Hepatocyte (in vitro differentiated cells): ENCODE data around the gene HMOX1. TPM values are rescaled to one million over a fixed set of nuclear protein-coding genes. Genes with fewer than 3 reads are reported as not detected.

Source experiments
- DNase-seq: peaks from one replicate; pipeline ENCODE4 v3.0.0-alpha.2; 2016; ENCODE audit warnings: low spot score
- H2AFZ ChIP-seq: fragments of 200-600 bp; sonication (generic); 2 replicates; pipeline ENCODE4 v1.6.0; 2016; ENCODE audit warnings: antibody characterized with exemption, mild to moderate bottlenecking
- H3K27ac ChIP-seq: fragments of 200-600 bp; sonication (generic); 2 replicates; pipeline ENCODE4 v1.5.1; 2016; ENCODE audit warnings: mild to moderate bottlenecking
- H3K27me3 ChIP-seq: fragments of 200-600 bp; sonication (generic); 2 replicates; pipeline ENCODE4 v1.6.1; 2016
- H3K36me3 ChIP-seq: fragments of 200-600 bp; sonication (generic); replicated peaks from 2 replicates; pipeline ENCODE4 v1.5.1; 2016; ENCODE audit warnings: low read depth; ENCODE audit not compliant: insufficient read depth
- H3K4me1 ChIP-seq: fragments of 200-600 bp; sonication (generic); 2 replicates; pipeline ENCODE4 v1.5.1; 2016; ENCODE audit warnings: mild to moderate bottlenecking, moderate library complexity; ENCODE audit not compliant: insufficient read depth
- H3K4me2 ChIP-seq: fragments of 200-600 bp; sonication (generic); 2 replicates; pipeline ENCODE4 v1.6.0; 2016
- H3K4me3 ChIP-seq: fragments of 200-600 bp; sonication (generic); 2 replicates; pipeline ENCODE4 v1.5.1; 2016; ENCODE audit warnings: mild to moderate bottlenecking
- H3K79me2 ChIP-seq: fragments of 200-600 bp; sonication (generic); 2 replicates; pipeline ENCODE4 v1.6.0; 2017; ENCODE audit warnings: mild to moderate bottlenecking
- H3K9me2 ChIP-seq: fragments of 200-600 bp; sonication (generic); replicated peaks from 2 replicates; pipeline ENCODE4 v1.6.0; 2017; ENCODE audit warnings: mild to moderate bottlenecking; ENCODE audit not compliant: insufficient read depth
- H3K9me3 ChIP-seq: fragments of 200-600 bp; sonication (generic); 2 replicates; pipeline ENCODE4 v1.5.1; 2016; ENCODE audit warnings: low read depth, mild to moderate bottlenecking
- H4K20me1 ChIP-seq: fragments of 200-600 bp; sonication (generic); 2 replicates; pipeline ENCODE4 v1.6.0; 2016; ENCODE audit warnings: mild to moderate bottlenecking; ENCODE audit not compliant: insufficient read depth, poor library complexity, severe bottlenecking
- EZH2 ChIP-seq: fragments of 200-600 bp; sonication (generic); IDR thresholded peaks from 2 replicates; pipeline ENCODE4 v1.6.1; 2016; ENCODE audit warnings: antibody characterized with exemption, mild to moderate bottlenecking, borderline replicate concordance
- EZH2phosphoT487 ChIP-seq: fragments of 200-600 bp; sonication (generic); IDR thresholded peaks from one replicate; pipeline ENCODE4 v1.6.1; 2018; ENCODE audit warnings: antibody characterized with exemption, mild to moderate bottlenecking, low read depth, moderate library complexity; ENCODE audit not compliant: unreplicated experiment, severe bottlenecking
- WGBS: methylation state at CpG from one replicate; pipeline ENCODE4 v1.1.6; 2016; ENCODE audit warnings: low lambda C conversion rate; ENCODE audit errors: missing lambda C conversion rate; 5-methylcytosine and 5-hydroxymethylcytosine counted together
- polyA plus RNA-seq: library from polyadenylated mRNA; unstranded; fragments of >200 nt; fragmentation: Nextera tagmentation; extraction: Ambion mirVana; gene quantifications from 2 replicates; pipeline ENCODE4 v1.2.1, GENCODE V29; 2016
- total RNA-seq: library from RNA; depleted of rRNA; stranded (reverse); fragments of >200 nt; gene quantifications from 2 replicates; pipeline ENCODE4 v1.2.3, GENCODE V29; 2014
- TF ChIP-seq, protein P1 (sequence below): fragments of 200-600 bp; sonication (generic); IDR thresholded peaks from 2 replicates; pipeline ENCODE4 v1.5.1; 2016; ENCODE audit warnings: antibody characterized with exemption, mild to moderate bottlenecking; ENCODE audit not compliant: poor library complexity

The HMOX1 gene
- total and polyA plus RNA-seq, 2 experiments from 2014 or later, result 43.8 to 58.6 TPM

DNA sequence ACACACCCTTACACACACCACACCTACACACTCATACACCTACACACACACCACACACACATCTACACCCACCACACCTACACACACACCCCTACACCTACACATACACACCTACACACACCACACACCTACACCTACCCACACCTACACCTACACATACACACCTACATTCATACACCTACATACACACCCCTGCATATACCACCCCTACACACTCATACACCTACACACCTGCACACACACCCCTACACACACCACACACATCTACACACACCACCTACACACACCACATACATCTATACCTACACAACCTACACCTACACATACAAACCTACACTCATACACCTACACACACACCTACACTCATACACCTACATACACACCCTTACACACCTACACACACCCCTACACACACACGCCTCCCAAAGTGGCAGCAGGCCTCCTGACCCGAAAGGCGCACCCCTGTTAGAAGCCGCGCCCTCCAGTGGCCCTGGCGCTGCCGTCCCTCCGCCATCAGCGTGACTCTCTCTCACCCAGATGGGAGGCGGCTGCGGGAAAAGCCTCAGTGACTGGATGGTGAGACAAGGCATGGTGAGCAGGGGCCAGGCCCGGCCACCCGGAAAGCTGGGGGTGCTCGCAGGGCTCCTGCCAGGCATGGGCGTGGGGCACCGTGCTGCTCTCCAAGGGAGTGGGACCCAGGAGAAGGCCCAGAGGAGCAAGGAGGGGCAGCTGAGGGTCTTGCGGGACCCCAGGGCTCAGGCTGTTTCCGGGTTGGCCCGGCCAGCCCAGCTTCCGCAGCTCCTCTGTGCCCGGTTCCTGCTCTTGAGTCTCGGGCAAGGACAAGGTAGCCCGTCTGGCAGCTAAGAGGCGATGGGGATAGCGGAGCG lies 37.0 kb upstream of the HMOX1 start:
- H3K4me3 ChIP-seq, result no peak overlapping the region
- DNase-seq, result no peak
- H3K36me3 ChIP-seq, result no peaks in the 10 kb centered on the region

DNA sequence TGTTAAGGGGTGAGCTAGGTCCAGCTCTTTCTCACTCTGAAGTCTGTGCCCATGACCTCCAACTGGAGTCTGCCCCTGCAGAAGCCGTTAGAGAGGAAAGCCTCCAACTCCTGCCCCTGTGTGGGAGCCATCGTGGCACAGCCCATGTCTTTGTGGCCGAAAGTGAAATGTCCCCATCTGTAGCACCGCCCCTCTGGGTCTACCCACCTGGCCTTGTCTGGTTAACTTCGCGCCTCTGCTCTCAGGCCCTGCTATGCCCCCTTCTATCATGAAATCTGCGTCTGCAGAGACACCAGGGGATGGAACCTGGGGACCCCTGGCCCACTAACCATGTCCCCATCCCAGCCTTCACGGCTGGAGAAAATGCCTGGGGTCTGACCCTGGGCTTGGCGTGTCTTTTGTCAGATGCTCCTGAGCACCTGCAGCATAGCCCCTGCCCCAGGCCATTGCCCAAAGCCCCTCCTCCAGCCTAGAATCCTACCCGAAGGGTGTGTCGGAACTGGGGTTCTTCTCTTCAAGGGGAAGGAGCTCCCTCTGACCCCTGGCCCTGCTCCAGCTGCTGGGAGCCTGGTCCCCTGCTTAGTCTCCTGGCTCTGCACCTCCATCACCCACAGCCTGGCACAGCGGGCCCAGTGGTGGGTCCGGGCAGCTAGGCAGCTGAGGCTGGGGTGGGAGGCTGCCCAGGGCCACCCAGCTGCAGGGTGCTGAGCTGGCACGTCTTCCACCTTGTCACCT lies 35.8 kb upstream of the HMOX1 start:
- H3K9me2 ChIP-seq, result no peaks in the 10 kb centered on the region
- H3K9me3 ChIP-seq, result no peaks in the 10 kb centered on the region
- H3K79me2 ChIP-seq, result no peaks in the 10 kb centered on the region
- 96% methylated on average over 14 of the region's 14 CpGs for WGBS
- H4K20me1 ChIP-seq, result no peaks in the 10 kb centered on the region
- no peak overlapping the region for H3K4me3 ChIP-seq
- no peaks in the 10 kb centered on the region for H3K36me3 ChIP-seq
- TF ChIP-seq EZH2phosphoT487, result no peak
- TF ChIP-seq EZH2, result no peak
- TF ChIP-seq, protein P1, sequence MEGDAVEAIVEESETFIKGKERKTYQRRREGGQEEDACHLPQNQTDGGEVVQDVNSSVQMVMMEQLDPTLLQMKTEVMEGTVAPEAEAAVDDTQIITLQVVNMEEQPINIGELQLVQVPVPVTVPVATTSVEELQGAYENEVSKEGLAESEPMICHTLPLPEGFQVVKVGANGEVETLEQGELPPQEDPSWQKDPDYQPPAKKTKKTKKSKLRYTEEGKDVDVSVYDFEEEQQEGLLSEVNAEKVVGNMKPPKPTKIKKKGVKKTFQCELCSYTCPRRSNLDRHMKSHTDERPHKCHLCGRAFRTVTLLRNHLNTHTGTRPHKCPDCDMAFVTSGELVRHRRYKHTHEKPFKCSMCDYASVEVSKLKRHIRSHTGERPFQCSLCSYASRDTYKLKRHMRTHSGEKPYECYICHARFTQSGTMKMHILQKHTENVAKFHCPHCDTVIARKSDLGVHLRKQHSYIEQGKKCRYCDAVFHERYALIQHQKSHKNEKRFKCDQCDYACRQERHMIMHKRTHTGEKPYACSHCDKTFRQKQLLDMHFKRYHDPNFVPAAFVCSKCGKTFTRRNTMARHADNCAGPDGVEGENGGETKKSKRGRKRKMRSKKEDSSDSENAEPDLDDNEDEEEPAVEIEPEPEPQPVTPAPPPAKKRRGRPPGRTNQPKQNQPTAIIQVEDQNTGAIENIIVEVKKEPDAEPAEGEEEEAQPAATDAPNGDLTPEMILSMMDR, result no peak
- no peak for DNase-seq
- peaks cover 10% of the 10 kb centered on the region for H3K4me1 ChIP-seq
- H2AFZ ChIP-seq, result no peak overlapping the region
- H3K27me3 ChIP-seq, result no peaks in the 10 kb centered on the region
- no peak overlapping the region for H3K4me2 ChIP-seq
- H3K27ac ChIP-seq, result no peak overlapping the region

More for the DNA sequence above, 37.0 kb upstream of the HMOX1 start:
- H2AFZ ChIP-seq, result no peak overlapping the region
- no peaks in the 10 kb centered on the region for H3K9me2 ChIP-seq
- no peaks in the 10 kb centered on the region for H3K79me2 ChIP-seq
- WGBS, result 97% methylated on average over 26 of the region's 26 CpGs
- H3K9me3 ChIP-seq, result no peaks in the 10 kb centered on the region
- H4K20me1 ChIP-seq, result no peaks in the 10 kb centered on the region
- no peaks in the 10 kb centered on the region for H3K27me3 ChIP-seq
- TF ChIP-seq EZH2, result no peak
- TF ChIP-seq, protein P1, result no peak
- no peak for TF ChIP-seq EZH2phosphoT487
- H3K27ac ChIP-seq, result no peak overlapping the region
- H3K4me1 ChIP-seq, result peaks cover under 1% of the 10 kb centered on the region
- no peak overlapping the region for H3K4me2 ChIP-seq

DNA sequence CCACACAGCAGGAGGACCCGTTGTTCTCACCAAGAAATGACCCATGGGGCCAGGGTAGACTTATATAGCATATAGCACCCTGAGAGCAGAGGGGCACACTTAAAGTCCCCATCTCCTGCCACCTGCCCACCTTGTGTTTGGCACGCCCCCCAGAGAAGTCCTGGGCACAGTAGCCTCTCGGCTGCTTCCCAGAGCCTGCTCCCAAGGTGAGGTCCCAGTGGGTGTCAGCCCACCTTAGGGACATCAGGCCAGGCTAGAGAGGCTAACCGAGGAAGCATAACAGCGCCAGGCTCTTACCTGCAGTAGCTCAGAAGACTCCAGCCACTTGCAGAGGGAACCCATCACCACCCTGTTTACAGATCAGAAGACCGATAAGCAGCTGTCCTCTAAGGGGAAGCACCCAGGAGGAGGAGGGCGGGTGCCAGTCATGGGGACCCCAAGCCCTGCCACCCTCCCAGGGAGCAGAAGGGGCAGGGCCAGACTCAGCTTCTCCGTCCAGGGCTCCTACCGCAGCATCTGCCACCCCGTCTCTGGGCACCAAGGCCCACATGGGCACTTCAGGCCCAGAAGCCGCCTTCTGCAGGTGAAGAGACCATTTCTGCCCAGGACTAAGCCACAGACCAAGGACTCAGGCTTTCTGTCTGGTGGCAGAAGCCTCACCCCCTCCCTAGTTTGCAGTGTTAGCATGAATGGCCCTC lies 34.9 kb upstream of the HMOX1 start:
- Histone ChIP-seq H4K20me1 (no peaks in the 10 kb centered on the region), H3K27ac (no peak overlapping the region), H2AFZ (no peak overlapping the region), H3K4me2 (no peak overlapping the region), H3K4me3 (no peak overlapping the region), H3K9me2 (no peaks in the 10 kb centered on the region), H3K4me1 (peaks cover 15% of the 10 kb centered on the region), H3K36me3 (no peaks in the 10 kb centered on the region), H3K9me3 (no peaks in the 10 kb centered on the region), H3K27me3 (no peaks in the 10 kb centered on the region), H3K79me2 (no peaks in the 10 kb centered on the region)
- TF ChIP-seq EZH2phosphoT487, result no peak
- no peak for TF ChIP-seq EZH2
- TF ChIP-seq, protein P1, result no peak
- WGBS, result 98% methylated on average over 10 of the region's 11 CpGs
- DNase-seq, result no peak
